GM12892 (cell line): ENCODE data around the gene KCNA5.

Source experiments
- DNase-seq: peaks from one replicate; pipeline ENCODE4 v3.0.0; 2011; ENCODE audit not compliant: insufficient read length
- FAIRE-seq: peaks from 2 replicates; lab custom pipeline; 2011; peaks lifted over from hg19 to GRCh38; lab: Jason Lieb, UNC
- POLR2A ChIP-seq: IDR thresholded peaks from 2 replicates; pipeline ENCODE4 v1.6.1; 2011; ENCODE audit warnings: low read depth, low read length, control low read depth
- TAF1 ChIP-seq: IDR thresholded peaks from 2 replicates; pipeline ENCODE4 v1.6.1; 2011; ENCODE audit warnings: low read depth, mild to moderate bottlenecking, control low read depth, low read length, borderline replicate concordance

KCNA5 gene

DNA sequence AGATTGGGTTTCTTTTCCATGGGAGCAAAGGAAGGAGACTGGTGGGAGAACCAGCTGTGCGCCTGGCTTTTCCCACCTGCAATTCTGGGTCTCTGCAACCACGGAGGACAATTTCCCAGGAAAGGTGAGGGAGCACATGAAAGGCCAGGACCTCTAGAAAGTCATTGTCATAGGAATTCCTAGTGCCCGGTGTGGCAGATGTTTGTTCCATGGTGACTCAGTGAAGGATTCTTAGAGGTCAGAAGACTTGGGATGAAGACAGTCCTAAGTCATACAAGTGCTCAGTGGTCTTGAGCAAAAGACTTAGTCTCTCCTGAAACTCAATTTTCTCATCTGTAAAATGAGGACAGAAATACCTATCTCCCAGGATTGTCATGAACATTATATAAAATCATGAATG lies 51.3 kb downstream of the KCNA5 start:
- no peak for TF ChIP-seq TAF1
- TF ChIP-seq POLR2A, result no peak
- no peak for FAIRE-seq
- DNase-seq, result no peak
